K562 (cell line): ENCODE measurements around the gene PNPLA7. TPM values are rescaled to one million over a fixed set of nuclear protein-coding genes. Genes with fewer than 3 reads are reported as not detected.

Experiments
- HLTF ChIP-seq: fragments of 450-650 bp; IDR thresholded peaks from 2 replicates; pipeline ENCODE4 v1.6.1; 2016
- NR2C2 ChIP-seq, 2 experiments: fragments of 200-800 bp in 1 of 2; sonication (Bioruptor generic) in 1 of 2; sonication (generic) in 1 of 2; formaldehyde crosslinking in 1 of 2; IDR thresholded peaks; 2 replicates each; pipeline versions ENCODE4 v1.6.1 to v1.8.0; 2016 to 2022; ENCODE audit warnings: mild to moderate bottlenecking in 1 of 2, missing compliant biosample characterization in 1 of 2, missing genetic modification characterization in 1 of 2, missing genetic modification reagents in 1 of 2
- SIN3A ChIP-seq, 2 experiments: fragments of 150-350 bp in 1 of 2; IDR thresholded peaks; 2 replicates each; pipeline ENCODE4 v1.6.1; 2011 to 2016; ENCODE audit warnings: borderline replicate concordance in 2 of 2, low read depth in 2 of 2, low read length in 2 of 2, mild to moderate bottlenecking in 2 of 2, moderate library complexity in 2 of 2; ENCODE audit not compliant: control insufficient read depth in 1 of 2
- SMAD4 ChIP-seq: fragments of 250-450 bp; sonication (Bioruptor Pico); conservative IDR thresholded peaks from 2 replicates; pipeline ENCODE4 v1.8.0; 2021; ENCODE audit warnings: inconsistent platforms, mild to moderate bottlenecking, moderate library complexity
- TRIM24 ChIP-seq, 2 experiments: fragments of 450-650 bp; IDR thresholded peaks; 2 replicates each; pipeline ENCODE4 v1.6.1; 2016
- ZBTB1 ChIP-seq: sonication (generic); formaldehyde crosslinking; IDR thresholded peaks from 2 replicates; pipeline ENCODE4 v1.8.1; 2023; ENCODE audit warnings: missing genetic modification reagents, low read depth, mild to moderate bottlenecking, borderline replicate concordance
- ZNF639 ChIP-seq, 2 experiments: fragments of 200-800 bp in 1 of 2; sonication (Bioruptor generic) in 1 of 2; sonication (generic) in 1 of 2; formaldehyde crosslinking in 1 of 2; IDR thresholded peaks in 1 of 2; conservative IDR thresholded peaks in 1 of 2; 2 replicates each; pipeline versions ENCODE4 v1.5.0 to v1.6.1; 2016 to 2020; ENCODE audit warnings: missing compliant biosample characterization in 1 of 2, missing genetic modification characterization in 1 of 2, missing genetic modification reagents in 1 of 2
- polyA plus RNA-seq, 8 experiments: library from polyadenylated mRNA; depleted of rRNA in 4 of 8; stranded (reverse) in 5 of 8; unstranded in 3 of 8; fragments of >200 nt; fragmentation: Nextera tagmentation in 2 of 8; fragmentation: Illumina TruSeq in 1 of 8; extraction: Ambion mirVana in 2 of 8; extraction: Trizol in 1 of 8; gene quantifications; 2 replicates each; pipeline versions ENCODE4 v1.2.1 to v1.2.3, GENCODE V29; 2011 to 2014; ENCODE audit warnings: inconsistent platforms in 1 of 8, missing spikeins in 1 of 8
- total RNA-seq, 7 experiments: library from RNA; depleted of rRNA in 6 of 7; stranded (reverse); fragments of >200 nt in 6 of 7; fragmentation: Illumina TruSeq in 2 of 7; extraction: Trizol in 2 of 7; gene quantifications; 2 replicates each; pipeline versions ENCODE4 v1.2.1 to v1.2.3, GENCODE V29; 2011 to 2021; ENCODE audit warnings: low replicate concordance in 1 of 7
- TF ChIP-seq, protein P1 (sequence below): fragments of 250-450 bp; sonication (Bioruptor Pico); IDR thresholded peaks from 2 replicates; pipeline ENCODE4 v1.9.0; 2021; ENCODE audit warnings: mild to moderate bottlenecking, inconsistent platforms
- TF ChIP-seq, protein P2 (sequence below): fragments of 450-650 bp; IDR thresholded peaks from 2 replicates; pipeline ENCODE4 v1.6.1; 2016; ENCODE audit warnings: mild to moderate bottlenecking, moderate library complexity

The PNPLA7 gene
- total and polyA plus RNA-seq, 9 of the 15 experiments (the other 6 are each of a cell fraction or from before 2014, with no cell fraction given), result 0.01 to 0.85 (median 0.19) TPM; not detected in 1

DNA sequence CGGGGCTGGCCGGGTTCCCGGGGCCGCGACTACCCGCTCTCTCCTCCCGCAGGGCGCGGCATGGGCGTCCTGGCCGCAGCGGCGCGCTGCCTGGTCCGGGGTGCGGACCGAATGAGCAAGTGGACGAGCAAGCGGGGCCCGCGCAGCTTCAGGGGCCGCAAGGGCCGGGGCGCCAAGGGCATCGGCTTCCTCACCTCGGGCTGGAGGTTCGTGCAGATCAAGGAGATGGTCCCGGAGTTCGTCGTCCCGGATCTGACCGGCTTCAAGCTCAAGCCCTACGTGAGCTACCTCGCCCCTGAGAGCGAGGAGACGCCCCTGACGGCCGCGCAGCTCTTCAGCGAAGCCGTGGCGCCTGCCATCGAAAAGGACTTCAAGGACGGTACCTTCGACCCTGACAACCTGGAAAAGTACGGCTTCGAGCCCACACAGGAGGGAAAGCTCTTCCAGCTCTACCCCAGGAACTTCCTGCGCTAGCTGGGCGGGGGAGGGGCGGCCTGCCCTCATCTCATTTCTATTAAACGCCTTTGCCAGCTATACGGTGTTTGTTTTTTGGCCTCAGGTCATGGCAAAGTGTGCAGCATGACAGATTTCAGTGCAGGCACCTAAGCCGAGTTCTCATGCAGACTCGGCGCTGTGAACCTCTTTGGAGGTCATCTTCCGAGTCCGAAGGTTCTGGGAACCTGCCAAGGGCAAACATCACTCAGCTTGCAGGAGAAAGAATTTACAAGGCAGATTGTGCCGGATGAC is 2.0 kb upstream of the PNPLA7 start (continued):
- TF ChIP-seq SIN3A (IDR thresholded peaks at IDR 0.05; ENCODE audit: borderline replicate concordance in 2 of 2, control insufficient read depth in 1 of 2, low read depth in 2 of 2, low read length in 2 of 2) (0 out of 4 replicates have a peak, but pooled peaks of 1 of the 2 experiments have one; percentile 19), TRIM24 (IDR thresholded peaks at IDR 0.05) (0 out of 4 replicates have a peak, but pooled peaks of 1 of the 2 experiments have one; percentile 9), NR2C2 (CRISPR knock-in tag; IDR thresholded peaks at IDR 0.05) (peak; percentile 39; the same call in 1 of the 2 replicates), NR2C2 (tag; IDR thresholded peaks at IDR 0.05) (peak; percentile 68), ZNF639 (CRISPR knock-in tag; conservative IDR thresholded peaks at IDR 0.05 in 1 of 2, IDR thresholded peaks at IDR 0.05 in 1 of 2) (peak in 1 of 2 experiments; percentile 17; a peak in 1 of 4 replicates), SMAD4 (CRISPR knock-in tag) (peak; percentile 42; the same call in 1 of the 2 replicates), ZBTB1 (CRISPR knock-in tag) (peak; percentile 89), HLTF (peak; percentile 77)
- TF ChIP-seq, protein P1, sequence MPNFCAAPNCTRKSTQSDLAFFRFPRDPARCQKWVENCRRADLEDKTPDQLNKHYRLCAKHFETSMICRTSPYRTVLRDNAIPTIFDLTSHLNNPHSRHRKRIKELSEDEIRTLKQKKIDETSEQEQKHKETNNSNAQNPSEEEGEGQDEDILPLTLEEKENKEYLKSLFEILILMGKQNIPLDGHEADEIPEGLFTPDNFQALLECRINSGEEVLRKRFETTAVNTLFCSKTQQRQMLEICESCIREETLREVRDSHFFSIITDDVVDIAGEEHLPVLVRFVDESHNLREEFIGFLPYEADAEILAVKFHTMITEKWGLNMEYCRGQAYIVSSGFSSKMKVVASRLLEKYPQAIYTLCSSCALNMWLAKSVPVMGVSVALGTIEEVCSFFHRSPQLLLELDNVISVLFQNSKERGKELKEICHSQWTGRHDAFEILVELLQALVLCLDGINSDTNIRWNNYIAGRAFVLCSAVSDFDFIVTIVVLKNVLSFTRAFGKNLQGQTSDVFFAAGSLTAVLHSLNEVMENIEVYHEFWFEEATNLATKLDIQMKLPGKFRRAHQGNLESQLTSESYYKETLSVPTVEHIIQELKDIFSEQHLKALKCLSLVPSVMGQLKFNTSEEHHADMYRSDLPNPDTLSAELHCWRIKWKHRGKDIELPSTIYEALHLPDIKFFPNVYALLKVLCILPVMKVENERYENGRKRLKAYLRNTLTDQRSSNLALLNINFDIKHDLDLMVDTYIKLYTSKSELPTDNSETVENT (CRISPR knock-in tag), result peak; percentile 2; the same call in 1 of the 2 replicates
- TF ChIP-seq, protein P2, sequence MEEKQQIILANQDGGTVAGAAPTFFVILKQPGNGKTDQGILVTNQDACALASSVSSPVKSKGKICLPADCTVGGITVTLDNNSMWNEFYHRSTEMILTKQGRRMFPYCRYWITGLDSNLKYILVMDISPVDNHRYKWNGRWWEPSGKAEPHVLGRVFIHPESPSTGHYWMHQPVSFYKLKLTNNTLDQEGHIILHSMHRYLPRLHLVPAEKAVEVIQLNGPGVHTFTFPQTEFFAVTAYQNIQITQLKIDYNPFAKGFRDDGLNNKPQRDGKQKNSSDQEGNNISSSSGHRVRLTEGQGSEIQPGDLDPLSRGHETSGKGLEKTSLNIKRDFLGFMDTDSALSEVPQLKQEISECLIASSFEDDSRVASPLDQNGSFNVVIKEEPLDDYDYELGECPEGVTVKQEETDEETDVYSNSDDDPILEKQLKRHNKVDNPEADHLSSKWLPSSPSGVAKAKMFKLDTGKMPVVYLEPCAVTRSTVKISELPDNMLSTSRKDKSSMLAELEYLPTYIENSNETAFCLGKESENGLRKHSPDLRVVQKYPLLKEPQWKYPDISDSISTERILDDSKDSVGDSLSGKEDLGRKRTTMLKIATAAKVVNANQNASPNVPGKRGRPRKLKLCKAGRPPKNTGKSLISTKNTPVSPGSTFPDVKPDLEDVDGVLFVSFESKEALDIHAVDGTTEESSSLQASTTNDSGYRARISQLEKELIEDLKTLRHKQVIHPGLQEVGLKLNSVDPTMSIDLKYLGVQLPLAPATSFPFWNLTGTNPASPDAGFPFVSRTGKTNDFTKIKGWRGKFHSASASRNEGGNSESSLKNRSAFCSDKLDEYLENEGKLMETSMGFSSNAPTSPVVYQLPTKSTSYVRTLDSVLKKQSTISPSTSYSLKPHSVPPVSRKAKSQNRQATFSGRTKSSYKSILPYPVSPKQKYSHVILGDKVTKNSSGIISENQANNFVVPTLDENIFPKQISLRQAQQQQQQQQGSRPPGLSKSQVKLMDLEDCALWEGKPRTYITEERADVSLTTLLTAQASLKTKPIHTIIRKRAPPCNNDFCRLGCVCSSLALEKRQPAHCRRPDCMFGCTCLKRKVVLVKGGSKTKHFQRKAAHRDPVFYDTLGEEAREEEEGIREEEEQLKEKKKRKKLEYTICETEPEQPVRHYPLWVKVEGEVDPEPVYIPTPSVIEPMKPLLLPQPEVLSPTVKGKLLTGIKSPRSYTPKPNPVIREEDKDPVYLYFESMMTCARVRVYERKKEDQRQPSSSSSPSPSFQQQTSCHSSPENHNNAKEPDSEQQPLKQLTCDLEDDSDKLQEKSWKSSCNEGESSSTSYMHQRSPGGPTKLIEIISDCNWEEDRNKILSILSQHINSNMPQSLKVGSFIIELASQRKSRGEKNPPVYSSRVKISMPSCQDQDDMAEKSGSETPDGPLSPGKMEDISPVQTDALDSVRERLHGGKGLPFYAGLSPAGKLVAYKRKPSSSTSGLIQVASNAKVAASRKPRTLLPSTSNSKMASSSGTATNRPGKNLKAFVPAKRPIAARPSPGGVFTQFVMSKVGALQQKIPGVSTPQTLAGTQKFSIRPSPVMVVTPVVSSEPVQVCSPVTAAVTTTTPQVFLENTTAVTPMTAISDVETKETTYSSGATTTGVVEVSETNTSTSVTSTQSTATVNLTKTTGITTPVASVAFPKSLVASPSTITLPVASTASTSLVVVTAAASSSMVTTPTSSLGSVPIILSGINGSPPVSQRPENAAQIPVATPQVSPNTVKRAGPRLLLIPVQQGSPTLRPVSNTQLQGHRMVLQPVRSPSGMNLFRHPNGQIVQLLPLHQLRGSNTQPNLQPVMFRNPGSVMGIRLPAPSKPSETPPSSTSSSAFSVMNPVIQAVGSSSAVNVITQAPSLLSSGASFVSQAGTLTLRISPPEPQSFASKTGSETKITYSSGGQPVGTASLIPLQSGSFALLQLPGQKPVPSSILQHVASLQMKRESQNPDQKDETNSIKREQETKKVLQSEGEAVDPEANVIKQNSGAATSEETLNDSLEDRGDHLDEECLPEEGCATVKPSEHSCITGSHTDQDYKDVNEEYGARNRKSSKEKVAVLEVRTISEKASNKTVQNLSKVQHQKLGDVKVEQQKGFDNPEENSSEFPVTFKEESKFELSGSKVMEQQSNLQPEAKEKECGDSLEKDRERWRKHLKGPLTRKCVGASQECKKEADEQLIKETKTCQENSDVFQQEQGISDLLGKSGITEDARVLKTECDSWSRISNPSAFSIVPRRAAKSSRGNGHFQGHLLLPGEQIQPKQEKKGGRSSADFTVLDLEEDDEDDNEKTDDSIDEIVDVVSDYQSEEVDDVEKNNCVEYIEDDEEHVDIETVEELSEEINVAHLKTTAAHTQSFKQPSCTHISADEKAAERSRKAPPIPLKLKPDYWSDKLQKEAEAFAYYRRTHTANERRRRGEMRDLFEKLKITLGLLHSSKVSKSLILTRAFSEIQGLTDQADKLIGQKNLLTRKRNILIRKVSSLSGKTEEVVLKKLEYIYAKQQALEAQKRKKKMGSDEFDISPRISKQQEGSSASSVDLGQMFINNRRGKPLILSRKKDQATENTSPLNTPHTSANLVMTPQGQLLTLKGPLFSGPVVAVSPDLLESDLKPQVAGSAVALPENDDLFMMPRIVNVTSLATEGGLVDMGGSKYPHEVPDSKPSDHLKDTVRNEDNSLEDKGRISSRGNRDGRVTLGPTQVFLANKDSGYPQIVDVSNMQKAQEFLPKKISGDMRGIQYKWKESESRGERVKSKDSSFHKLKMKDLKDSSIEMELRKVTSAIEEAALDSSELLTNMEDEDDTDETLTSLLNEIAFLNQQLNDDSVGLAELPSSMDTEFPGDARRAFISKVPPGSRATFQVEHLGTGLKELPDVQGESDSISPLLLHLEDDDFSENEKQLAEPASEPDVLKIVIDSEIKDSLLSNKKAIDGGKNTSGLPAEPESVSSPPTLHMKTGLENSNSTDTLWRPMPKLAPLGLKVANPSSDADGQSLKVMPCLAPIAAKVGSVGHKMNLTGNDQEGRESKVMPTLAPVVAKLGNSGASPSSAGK, result peak; percentile 40; the same call in 1 of the 2 replicates
